ENCODE data around the gene MESP2. TPM values are rescaled to one million over a fixed set of nuclear protein-coding genes. Genes with fewer than 3 reads are reported as not detected.

The MESP2 gene
- total RNA-seq, 2 donors from 2014 or later: not detected

- H3K27ac Mint-ChIP-seq: no peak overlapping the region
- DNase-seq (no peak), ATAC-seq (replicated peaks in 1 of 2) (no peak)
- H3K4me1 Mint-ChIP-seq (ENCODE audit: low read depth): no peaks in the 10 kb centered on the region
- no peaks in the 10 kb centered on the region for H3K36me3 Mint-ChIP-seq (ENCODE audit: insufficient read depth in 2 of 2)
- no peaks in the 10 kb centered on the region for H3K27me3 Mint-ChIP-seq (ENCODE audit: low read depth)
- H3K9me3 Mint-ChIP-seq: no peaks in the 10 kb centered on the region
- H3K4me3 Mint-ChIP-seq: no peak overlapping the region
These were observed 27.1 kb downstream of the MESP2 start for GRCh38 chr15:89802986-89803824.

- Mint-ChIP-seq H3K36me3 (ENCODE audit: insufficient read depth in 2 of 2) (no peaks in the 10 kb centered on the region), H3K9me3 (no peaks in the 10 kb centered on the region), H3K4me1 (ENCODE audit: low read depth) (no peaks in the 10 kb centered on the region), H3K27ac (no peak overlapping the region), H3K4me3 (no peak overlapping the region), H3K27me3 (ENCODE audit: low read depth) (no peaks in the 10 kb centered on the region)
- DNase-seq: no peak
- ATAC-seq (replicated peaks in 1 of 2): no peak
These were observed 28.0 kb downstream of the MESP2 start for GRCh38 chr15:89803941-89804800.

- no peaks in the 10 kb centered on the region for H3K36me3 Mint-ChIP-seq (ENCODE audit: insufficient read depth in 2 of 2)
- no peak overlapping the region for H3K4me3 Mint-ChIP-seq
- no peak overlapping the region for H3K27ac Mint-ChIP-seq
- no peaks in the 10 kb centered on the region for H3K27me3 Mint-ChIP-seq (ENCODE audit: low read depth)
- no peak for DNase-seq
- H3K9me3 Mint-ChIP-seq: no peaks in the 10 kb centered on the region
- H3K4me1 Mint-ChIP-seq (ENCODE audit: low read depth): no peaks in the 10 kb centered on the region
- no peak for ATAC-seq (replicated peaks in 1 of 2)
These were observed 29.4 kb downstream of the MESP2 start for GRCh38 chr15:89805241-89806209.

- Mint-ChIP-seq H3K4me3 (no peak overlapping the region), H3K27me3 (ENCODE audit: low read depth) (no peaks in the 10 kb centered on the region), H3K9me3 (no peaks in the 10 kb centered on the region), H3K4me1 (ENCODE audit: low read depth) (no peaks in the 10 kb centered on the region), H3K27ac (no peak overlapping the region), H3K36me3 (ENCODE audit: insufficient read depth in 2 of 2) (no peaks in the 10 kb centered on the region)
- no peak for ATAC-seq (replicated peaks in 1 of 2)
- no peak for DNase-seq
These were observed 30.1 kb downstream of the MESP2 start for GRCh38 chr15:89806210-89806558.

GRCh38 chr15:89806559-89807550 is 30.7 kb downstream of the MESP2 start:
- no peak overlapping the region for H3K4me3 Mint-ChIP-seq
- H3K4me1 Mint-ChIP-seq (ENCODE audit: low read depth): no peaks in the 10 kb centered on the region
- no peaks in the 10 kb centered on the region for H3K36me3 Mint-ChIP-seq (ENCODE audit: insufficient read depth in 2 of 2)
- H3K27ac Mint-ChIP-seq: no peak overlapping the region
- no peaks in the 10 kb centered on the region for H3K27me3 Mint-ChIP-seq (ENCODE audit: low read depth)
- DNase-seq (no peak), ATAC-seq (replicated peaks in 1 of 2) (no peak)
- H3K9me3 Mint-ChIP-seq: no peaks in the 10 kb centered on the region

GRCh38 chr15:89807689-89808088 is 31.6 kb downstream of the MESP2 start:
- H3K4me1 Mint-ChIP-seq (ENCODE audit: low read depth): no peaks in the 10 kb centered on the region
- no peaks in the 10 kb centered on the region for H3K36me3 Mint-ChIP-seq (ENCODE audit: insufficient read depth in 2 of 2)
- H3K27me3 Mint-ChIP-seq (ENCODE audit: low read depth): no peaks in the 10 kb centered on the region
- no peak for ATAC-seq (replicated peaks in 1 of 2)
- H3K4me3 Mint-ChIP-seq: no peak overlapping the region
- no peak for DNase-seq
- no peaks in the 10 kb centered on the region for H3K9me3 Mint-ChIP-seq
- no peak overlapping the region for H3K27ac Mint-ChIP-seq

- DNase-seq (no peak), ATAC-seq (replicated peaks in 1 of 2) (no peak)
- Mint-ChIP-seq H3K36me3 (ENCODE audit: insufficient read depth in 2 of 2) (no peaks in the 10 kb centered on the region), H3K9me3 (no peaks in the 10 kb centered on the region), H3K4me3 (no peak overlapping the region), H3K27me3 (ENCODE audit: low read depth) (no peaks in the 10 kb centered on the region), H3K4me1 (ENCODE audit: low read depth) (no peaks in the 10 kb centered on the region), H3K27ac (no peak overlapping the region)
These were observed 32.2 kb downstream of the MESP2 start for GRCh38 chr15:89808160-89808870.

GRCh38 chr15:89809093-89809786 is 33.1 kb downstream of the MESP2 start:
- DNase-seq: no peak
- no peaks in the 10 kb centered on the region for H3K36me3 Mint-ChIP-seq (ENCODE audit: insufficient read depth in 2 of 2)
- no peaks in the 10 kb centered on the region for H3K27me3 Mint-ChIP-seq (ENCODE audit: low read depth)
- no peaks in the 10 kb centered on the region for H3K9me3 Mint-ChIP-seq
- no peaks in the 10 kb centered on the region for H3K4me1 Mint-ChIP-seq (ENCODE audit: low read depth)
- no peak overlapping the region for H3K4me3 Mint-ChIP-seq
- H3K27ac Mint-ChIP-seq: no peak overlapping the region
- no peak for ATAC-seq (replicated peaks in 1 of 2)

- Mint-ChIP-seq H3K4me1 (ENCODE audit: low read depth) (no peaks in the 10 kb centered on the region), H3K4me3 (no peak overlapping the region), H3K9me3 (no peaks in the 10 kb centered on the region), H3K27me3 (ENCODE audit: low read depth) (peaks cover under 1% of the 10 kb centered on the region), H3K27ac (no peak overlapping the region), H3K36me3 (ENCODE audit: insufficient read depth in 2 of 2) (no peaks in the 10 kb centered on the region)
- DNase-seq (no peak), ATAC-seq (replicated peaks in 1 of 2) (no peak)
These were observed 33.6 kb downstream of the MESP2 start for GRCh38 chr15:89809787-89810148.

GRCh38 chr15:89810837-89811236 is 34.7 kb downstream of the MESP2 start:
- no peak for ATAC-seq (replicated peaks in 1 of 2)
- Mint-ChIP-seq H3K27me3 (ENCODE audit: low read depth) (peaks cover 11% of the 10 kb centered on the region), H3K27ac (no peak overlapping the region), H3K4me3 (no peak overlapping the region), H3K36me3 (ENCODE audit: insufficient read depth in 2 of 2) (peaks cover 0 to 6% of the 10 kb centered on the region in 2 donors), H3K9me3 (no peaks in the 10 kb centered on the region), H3K4me1 (ENCODE audit: low read depth) (peaks cover 7% of the 10 kb centered on the region)
- no peak for DNase-seq
